KG1 (cell line): ENCODE data around the gene C16orf87.

ENCODE experiments used
- DNase-seq: peaks from one replicate; lab custom pipeline; 2025; lab: John Stamatoyannopoulos, UW

The C16orf87 gene

DNA sequence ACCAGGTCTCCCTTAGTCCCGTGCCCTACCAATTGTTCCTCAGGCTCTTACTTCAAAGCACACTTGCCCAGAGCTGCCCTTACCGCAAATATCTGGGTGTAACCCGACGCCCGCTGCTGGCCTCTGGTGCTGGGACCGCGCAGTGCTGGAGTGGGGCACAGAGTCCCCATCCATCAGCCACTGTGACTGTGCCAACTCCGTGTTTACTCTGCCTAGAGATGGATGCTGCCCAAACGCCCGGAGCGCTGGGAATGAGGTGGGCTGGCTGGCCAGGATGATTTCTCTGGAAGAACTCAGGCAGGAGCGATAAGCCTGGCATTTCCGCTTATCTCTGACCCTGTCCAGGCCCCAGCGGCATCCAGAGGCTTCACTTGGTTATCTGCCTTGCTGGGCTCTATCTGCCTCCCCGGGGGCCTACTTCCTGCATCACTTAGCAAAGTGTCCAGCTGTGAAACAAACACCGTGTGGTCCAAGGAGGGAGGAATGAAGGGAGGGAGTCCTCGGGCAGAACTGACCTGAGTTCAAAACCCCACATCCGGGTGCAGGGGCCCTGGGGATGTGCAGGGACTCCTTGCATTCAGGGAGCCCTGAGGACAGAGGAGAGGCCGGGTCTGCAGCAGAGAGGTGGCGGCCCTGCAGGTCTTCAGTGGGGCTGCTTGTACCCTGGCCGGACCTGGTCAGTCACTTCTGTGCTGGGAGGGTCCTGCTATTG, 73.5 kb downstream of the C16orf87 start:
- DNase-seq = no peak

DNA sequence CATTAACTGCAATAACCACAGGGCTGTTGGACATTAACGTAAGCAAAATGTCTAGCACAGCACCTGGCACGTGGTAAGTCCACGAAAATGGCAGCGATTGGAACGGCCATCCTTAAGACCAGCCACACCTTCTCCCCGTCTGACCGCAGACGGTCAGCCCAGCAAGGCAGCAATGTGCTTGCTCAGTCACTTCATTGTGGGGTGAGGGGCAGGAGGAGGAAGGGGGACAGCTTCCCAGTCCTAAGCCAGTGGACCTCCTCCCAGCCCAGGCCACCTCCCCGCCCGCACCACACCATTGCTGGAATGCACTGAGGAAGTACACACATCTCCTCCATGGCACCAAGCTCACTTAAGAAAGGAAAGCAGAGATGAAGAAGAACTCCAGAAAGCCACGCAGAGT, 74.2 kb downstream of the C16orf87 start:
- DNase-seq = no peak

DNA sequence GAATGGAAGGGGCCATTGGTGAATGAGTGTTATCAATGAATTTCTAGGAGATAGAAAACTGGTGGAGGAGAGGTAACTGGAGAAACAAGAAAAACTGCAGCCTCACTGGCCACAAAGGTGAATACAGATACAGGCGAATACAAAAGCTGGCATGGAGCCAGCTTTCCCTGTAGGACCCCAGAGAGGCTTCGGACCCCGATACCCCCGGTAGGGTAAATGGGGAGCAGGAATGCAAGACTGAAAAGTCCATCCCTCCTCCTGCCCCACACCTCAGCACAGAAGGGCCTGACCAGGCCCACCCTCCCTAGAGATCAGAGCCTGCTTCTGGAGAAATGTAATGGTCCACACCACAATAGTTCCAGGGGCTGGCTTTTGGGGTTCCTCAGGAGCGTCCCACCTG, 78.0 kb downstream of the C16orf87 start:
- DNase-seq = no peak

DNA sequence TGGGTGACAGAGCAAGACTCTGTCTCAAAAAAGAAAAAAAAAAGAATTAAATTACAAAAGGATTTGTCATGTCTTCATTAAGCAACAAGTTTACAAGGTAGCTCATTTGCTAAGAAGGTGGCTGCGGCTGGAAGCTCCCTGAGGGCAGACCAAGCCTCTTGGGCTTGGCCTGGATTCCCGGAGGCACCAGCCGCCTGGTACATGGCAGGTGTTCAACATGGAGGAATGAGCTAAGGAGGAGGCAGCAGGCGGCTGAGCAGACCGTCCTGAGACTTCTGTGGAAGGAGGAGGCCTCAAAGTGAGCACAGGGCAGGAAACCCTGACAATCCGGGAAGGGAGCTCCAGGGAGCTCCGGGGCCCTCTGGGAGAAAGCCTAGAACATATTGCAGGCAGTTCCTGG, 79.6 kb downstream of the C16orf87 start:
- no peak for DNase-seq

DNA sequence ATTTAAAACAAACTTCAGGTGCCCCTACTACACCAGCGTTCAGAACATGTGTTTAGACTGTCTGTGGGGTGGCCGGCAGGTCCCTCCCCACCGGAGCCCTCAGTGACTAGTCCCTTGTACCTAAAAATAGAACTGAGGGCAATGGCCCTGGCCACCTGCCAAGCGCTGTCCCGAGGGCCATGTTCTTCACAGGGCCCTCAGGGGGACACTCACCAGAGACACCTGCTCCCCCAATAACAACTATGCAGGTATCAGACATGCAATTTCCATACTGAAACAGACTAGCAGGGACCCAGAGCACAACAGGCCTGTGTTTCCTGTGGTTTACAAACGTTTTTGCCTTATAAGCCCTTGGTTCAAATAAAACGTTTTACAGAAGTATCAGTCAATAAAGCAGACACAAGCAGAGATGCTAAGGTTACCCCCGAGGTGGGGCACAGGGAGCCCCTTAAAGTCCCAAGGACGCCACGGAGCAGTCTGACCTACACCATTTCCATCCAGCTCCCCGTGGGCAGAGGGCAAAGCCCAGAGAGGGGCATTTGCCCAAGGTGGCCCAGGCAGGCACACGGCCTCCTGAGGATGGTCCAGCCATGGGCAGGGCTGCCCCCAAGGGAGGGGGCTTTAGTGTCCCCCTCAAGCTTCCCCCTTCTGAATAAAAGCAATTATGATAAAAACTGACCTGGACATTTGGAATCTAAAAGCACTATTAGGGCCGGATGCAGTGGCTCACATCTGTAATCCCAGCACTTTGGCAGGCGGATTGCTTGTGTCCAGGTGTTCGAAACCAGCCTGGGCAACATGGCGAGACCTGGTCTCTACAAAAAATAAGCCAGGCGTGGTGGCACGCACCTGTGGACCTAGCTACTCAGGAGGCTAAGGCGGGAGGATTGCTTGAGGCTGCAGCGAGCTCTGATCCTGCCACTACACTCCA, 81.9 kb downstream of the C16orf87 start:
- no peak for DNase-seq

DNA sequence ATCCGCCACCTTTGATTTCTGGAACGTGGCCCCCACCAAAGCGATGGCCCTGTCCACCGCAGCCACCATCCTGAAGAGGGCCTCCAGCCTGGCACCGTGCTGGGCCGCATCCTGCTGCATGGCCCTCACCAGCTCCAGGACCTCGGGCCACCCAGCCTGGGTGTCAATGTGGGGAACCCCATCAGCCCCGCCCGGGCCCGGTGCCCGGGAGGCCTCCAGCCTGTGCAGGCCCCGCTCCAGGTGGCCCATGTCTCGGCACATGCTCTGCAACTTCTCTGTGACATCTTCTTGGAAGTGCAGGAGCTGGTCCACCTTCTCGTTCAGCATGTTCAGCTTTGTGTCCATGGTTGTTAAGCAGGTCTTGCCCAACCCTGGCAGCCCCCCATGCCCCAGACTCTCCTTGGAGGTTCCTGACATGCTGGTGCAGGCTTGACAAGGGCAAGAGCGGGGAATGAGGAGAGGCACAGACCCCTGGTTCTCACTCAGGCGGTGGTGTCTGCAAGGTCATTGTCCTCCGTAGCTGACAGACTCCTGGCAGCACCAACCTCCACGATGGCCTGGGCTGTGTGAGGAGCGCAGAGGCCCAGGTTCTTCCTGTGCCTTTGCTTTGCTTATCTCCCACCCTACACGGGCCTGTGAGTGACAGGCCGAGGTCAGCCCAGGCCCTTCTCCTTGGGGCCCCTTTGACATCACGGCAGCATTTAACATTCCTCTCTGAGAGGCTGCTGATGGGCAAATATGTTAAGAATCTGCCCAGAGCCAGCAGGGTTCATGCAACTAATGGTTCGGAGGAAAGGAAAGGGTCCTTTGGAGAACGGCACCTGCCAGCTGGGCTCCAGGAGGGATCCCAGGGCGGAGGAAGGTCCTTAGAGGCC, 83.0 kb downstream of the C16orf87 start, which contains the start of gene MYLK3:
MYLK3 (minus strand) TSS at position 568 of the 875 bp plus-strand sequence; CDS start at position 417, 151 bp downstream.
- DNase-seq = no peak

DNA sequence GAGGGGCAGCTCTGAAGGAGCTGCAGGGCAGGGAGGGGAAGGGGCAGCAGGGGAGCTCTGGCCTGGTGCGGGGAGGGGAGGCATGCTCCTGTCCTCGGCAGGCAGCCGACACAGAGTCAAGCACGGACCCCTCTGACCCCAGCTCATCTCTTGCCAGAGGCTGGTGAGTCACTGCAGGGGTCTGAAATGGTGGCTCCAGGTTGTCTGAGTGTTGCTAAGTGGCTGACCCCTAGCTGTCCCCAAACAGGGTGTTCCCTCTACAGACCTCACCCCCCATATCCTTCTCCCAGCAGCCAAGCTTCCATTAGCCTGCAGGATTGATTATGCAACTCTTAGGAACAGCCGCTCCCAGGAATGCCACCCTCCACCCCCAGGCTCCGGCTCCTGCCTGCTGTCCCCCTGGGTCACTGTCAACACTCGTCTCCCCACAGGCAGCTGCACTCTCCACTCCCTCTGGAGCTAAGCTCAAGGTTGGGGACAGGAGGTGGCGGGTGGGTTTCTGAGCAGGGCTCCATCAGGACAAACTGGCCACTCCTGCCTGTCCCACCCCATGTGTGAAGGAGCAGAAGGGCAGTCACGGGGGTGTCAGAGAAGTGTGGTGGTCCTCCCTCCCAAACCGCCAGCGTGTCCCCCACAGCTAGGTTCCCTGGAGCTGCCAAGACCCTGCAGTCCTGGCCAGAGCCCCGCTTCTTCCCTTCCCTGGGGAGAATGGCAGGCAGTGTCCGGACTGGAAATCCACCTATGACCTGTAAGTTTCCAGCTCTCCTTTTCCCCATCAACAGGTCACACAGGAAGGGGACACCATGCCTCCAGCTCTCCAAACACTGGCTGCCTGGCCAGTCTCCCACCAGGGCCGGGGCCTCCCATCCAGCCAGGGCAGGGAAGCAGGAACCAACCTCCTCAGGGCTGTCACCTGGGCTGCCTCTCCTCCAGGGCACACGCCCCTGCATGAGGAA, 83.9 kb downstream of the C16orf87 start:
- DNase-seq = no peak
